DOHH2 (cell line): ENCODE measurements around the gene CRHR1.

Source experiments
- H3F3A ChIP-seq: fragments of 200-600 bp; sonication (generic), shearing (Covaris generic); 2 replicates; pipeline ENCODE4 v1.6.0; 2016; ENCODE audit warnings: antibody characterized with exemption, mild to moderate bottlenecking; ENCODE audit not compliant: control insufficient read depth, insufficient read depth
- H3K27ac ChIP-seq: fragments of 200-600 bp; sonication (generic); 2 replicates; pipeline ENCODE4 v1.5.1; 2014; ENCODE audit warnings: low read depth, mild to moderate bottlenecking, low read length, moderate library complexity
- H3K27me3 ChIP-seq: fragments of 200-600 bp; sonication (generic); 2 replicates; pipeline ENCODE4 v1.6.1; 2014; ENCODE audit warnings: mild to moderate bottlenecking, low read length, mixed read lengths; ENCODE audit not compliant: control insufficient read depth
- H3K36me3 ChIP-seq: fragments of 200-600 bp; sonication (generic); 2 replicates; pipeline ENCODE4 v1.6.1; 2014; ENCODE audit warnings: mild to moderate bottlenecking, low read length, moderate library complexity, mixed read lengths; ENCODE audit not compliant: control insufficient read depth
- H3K4me1 ChIP-seq: fragments of 200-600 bp; sonication (generic); 2 replicates; pipeline ENCODE4 v1.6.1; 2014; ENCODE audit warnings: mild to moderate bottlenecking, low read length, mixed read lengths; ENCODE audit not compliant: control insufficient read depth
- H3K4me2 ChIP-seq: fragments of 200-600 bp; sonication (generic); 2 replicates; pipeline ENCODE4 v1.6.0; 2014; ENCODE audit warnings: mild to moderate bottlenecking, low read length, moderate library complexity
- H3K4me3 ChIP-seq: fragments of 200-600 bp; sonication (generic); 2 replicates; pipeline ENCODE4 v1.5.1; 2014; ENCODE audit warnings: mild to moderate bottlenecking, low read length, mixed read lengths
- H3K79me2 ChIP-seq: fragments of 200-600 bp; sonication (generic); 2 replicates; pipeline ENCODE4 v1.6.1; 2014; ENCODE audit warnings: mild to moderate bottlenecking, low read length, mixed read lengths; ENCODE audit not compliant: control insufficient read depth
- H3K9me2 ChIP-seq: fragments of 200-600 bp; sonication (generic); replicated peaks from 2 replicates; pipeline ENCODE4 v1.6.1; 2014; ENCODE audit warnings: mild to moderate bottlenecking, low read length, mixed read lengths; ENCODE audit not compliant: control insufficient read depth
- H3K9me3 ChIP-seq: fragments of 200-600 bp; sonication (generic); 2 replicates; pipeline ENCODE4 v1.6.1; 2014; ENCODE audit warnings: antibody characterized with exemption, low read length, mixed read lengths; ENCODE audit not compliant: control insufficient read depth, insufficient read depth
- H4K20me1 ChIP-seq: fragments of 200-600 bp; sonication (generic); 2 replicates; pipeline ENCODE4 v1.6.0; 2014; ENCODE audit warnings: low read depth, mild to moderate bottlenecking, antibody characterized with exemption, low read length, moderate library complexity; ENCODE audit not compliant: control insufficient read depth, insufficient read depth
- CTCF ChIP-seq: fragments of 200-600 bp; sonication (generic); IDR thresholded peaks from one replicate; pipeline ENCODE4 v1.5.1; 2014; ENCODE audit warnings: antibody characterized with exemption, mild to moderate bottlenecking, low read depth, low read length; ENCODE audit not compliant: poor library complexity, severe bottlenecking
- EZH2phosphoT487 ChIP-seq: fragments of 200-600 bp; sonication (generic); IDR thresholded peaks from 2 replicates; pipeline ENCODE4 v1.6.1; 2017; ENCODE audit warnings: borderline replicate concordance, mild to moderate bottlenecking, antibody characterized with exemption, low read length, moderate library complexity, mixed read lengths

CRHR1 gene

GRCh38 chr17:45870342-45870974, 86.3 kb downstream of the CRHR1 start:
- no peaks in the 10 kb centered on the region for H3F3A ChIP-seq
- H3K9me3 ChIP-seq, result no peaks in the 10 kb centered on the region
- H3K9me2 ChIP-seq, result no peaks in the 10 kb centered on the region
- no peaks in the 10 kb centered on the region for H3K4me1 ChIP-seq
- TF ChIP-seq EZH2phosphoT487 (no peak), CTCF (no peak)
- H4K20me1 ChIP-seq, result no peaks in the 10 kb centered on the region
- no peaks in the 10 kb centered on the region for H3K79me2 ChIP-seq
- H3K27ac ChIP-seq, result no peak overlapping the region
- H3K36me3 ChIP-seq, result no peaks in the 10 kb centered on the region
- peaks cover 8% of the 10 kb centered on the region for H3K27me3 ChIP-seq
- no peak overlapping the region for H3K4me3 ChIP-seq
- no peak overlapping the region for H3K4me2 ChIP-seq

GRCh38 chr17:45871718-45872117, 87.6 kb downstream of the CRHR1 start:
- Histone ChIP-seq H4K20me1 (no peaks in the 10 kb centered on the region), H3K36me3 (no peaks in the 10 kb centered on the region), H3K4me2 (no peak overlapping the region), H3K4me3 (no peak overlapping the region), H3K9me2 (no peaks in the 10 kb centered on the region), H3F3A (no peaks in the 10 kb centered on the region), H3K27ac (no peak overlapping the region), H3K79me2 (no peaks in the 10 kb centered on the region), H3K27me3 (peaks cover 6% of the 10 kb centered on the region), H3K4me1 (no peaks in the 10 kb centered on the region), H3K9me3 (no peaks in the 10 kb centered on the region)
- no peak for TF ChIP-seq CTCF
- no peak for TF ChIP-seq EZH2phosphoT487

- H3K4me1 ChIP-seq, result no peaks in the 10 kb centered on the region
- no peaks in the 10 kb centered on the region for H3K9me2 ChIP-seq
- no peaks in the 10 kb centered on the region for H4K20me1 ChIP-seq
- H3F3A ChIP-seq, result no peaks in the 10 kb centered on the region
- no peaks in the 10 kb centered on the region for H3K9me3 ChIP-seq
- H3K79me2 ChIP-seq, result no peaks in the 10 kb centered on the region
- no peak overlapping the region for H3K4me2 ChIP-seq
- TF ChIP-seq EZH2phosphoT487 (no peak), CTCF (no peak)
- no peaks in the 10 kb centered on the region for H3K36me3 ChIP-seq
- H3K4me3 ChIP-seq, result no peak overlapping the region
- peaks cover 6% of the 10 kb centered on the region for H3K27me3 ChIP-seq
- no peak overlapping the region for H3K27ac ChIP-seq
These were observed 89.6 kb downstream of the CRHR1 start for GRCh38 chr17:45873728-45874127.
